GM12872 (cell line): ENCODE data around the gene LRRC40.
A peak's percentile ranks its signal among the peaks of the same experiment; 100 is the strongest.

Experiments used
- TF ChIP-seq, protein P1 (sequence below): IDR thresholded peaks from 3 replicates; pipeline ENCODE4 v1.5.1; 2011; ENCODE audit warnings: low read depth, mild to moderate bottlenecking, low read length, moderate library complexity; ENCODE audit not compliant: insufficient read depth

The LRRC40 gene

DNA sequence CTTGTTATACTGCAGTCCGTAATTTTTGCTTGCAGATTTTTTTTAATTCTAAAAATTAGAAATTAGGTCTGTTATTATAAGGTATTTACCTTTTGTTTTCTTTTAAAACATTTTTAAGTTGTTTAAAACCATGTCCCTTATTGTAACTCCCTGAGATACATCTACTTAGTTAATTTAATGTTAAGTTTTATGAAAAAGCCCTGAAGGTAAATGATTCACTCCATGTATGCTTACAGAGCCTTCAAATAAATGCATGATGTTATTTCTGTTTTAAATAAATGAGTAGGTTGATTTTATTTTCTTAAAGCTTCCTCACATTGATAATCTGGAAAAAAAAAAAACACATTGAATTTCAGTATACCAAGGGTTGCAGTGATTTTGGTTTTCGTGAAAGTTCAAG is 23.3 kb upstream of the LRRC40 start:
- TF ChIP-seq, protein P1, sequence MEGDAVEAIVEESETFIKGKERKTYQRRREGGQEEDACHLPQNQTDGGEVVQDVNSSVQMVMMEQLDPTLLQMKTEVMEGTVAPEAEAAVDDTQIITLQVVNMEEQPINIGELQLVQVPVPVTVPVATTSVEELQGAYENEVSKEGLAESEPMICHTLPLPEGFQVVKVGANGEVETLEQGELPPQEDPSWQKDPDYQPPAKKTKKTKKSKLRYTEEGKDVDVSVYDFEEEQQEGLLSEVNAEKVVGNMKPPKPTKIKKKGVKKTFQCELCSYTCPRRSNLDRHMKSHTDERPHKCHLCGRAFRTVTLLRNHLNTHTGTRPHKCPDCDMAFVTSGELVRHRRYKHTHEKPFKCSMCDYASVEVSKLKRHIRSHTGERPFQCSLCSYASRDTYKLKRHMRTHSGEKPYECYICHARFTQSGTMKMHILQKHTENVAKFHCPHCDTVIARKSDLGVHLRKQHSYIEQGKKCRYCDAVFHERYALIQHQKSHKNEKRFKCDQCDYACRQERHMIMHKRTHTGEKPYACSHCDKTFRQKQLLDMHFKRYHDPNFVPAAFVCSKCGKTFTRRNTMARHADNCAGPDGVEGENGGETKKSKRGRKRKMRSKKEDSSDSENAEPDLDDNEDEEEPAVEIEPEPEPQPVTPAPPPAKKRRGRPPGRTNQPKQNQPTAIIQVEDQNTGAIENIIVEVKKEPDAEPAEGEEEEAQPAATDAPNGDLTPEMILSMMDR = no peak

DNA sequence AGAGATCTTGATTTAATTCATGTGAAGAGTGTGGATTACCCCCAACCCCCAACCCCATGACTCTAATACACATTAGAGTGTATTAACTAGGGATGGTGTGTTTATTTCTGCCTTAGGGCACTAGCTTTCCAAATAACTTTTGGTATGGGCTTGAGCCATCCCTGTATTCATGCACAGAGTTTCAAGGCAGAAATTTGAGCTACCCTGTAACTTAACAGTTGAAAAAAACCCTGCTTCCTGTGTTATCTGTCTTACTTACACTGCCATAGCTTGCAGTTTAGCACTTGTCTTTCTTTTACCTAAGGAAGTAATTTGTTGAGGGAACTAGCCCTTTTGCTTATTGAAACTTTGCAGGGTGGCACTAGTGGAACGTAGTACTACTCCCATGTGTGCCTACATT is 22.1 kb upstream of the LRRC40 start:
- TF ChIP-seq, protein P1 = no peak

DNA sequence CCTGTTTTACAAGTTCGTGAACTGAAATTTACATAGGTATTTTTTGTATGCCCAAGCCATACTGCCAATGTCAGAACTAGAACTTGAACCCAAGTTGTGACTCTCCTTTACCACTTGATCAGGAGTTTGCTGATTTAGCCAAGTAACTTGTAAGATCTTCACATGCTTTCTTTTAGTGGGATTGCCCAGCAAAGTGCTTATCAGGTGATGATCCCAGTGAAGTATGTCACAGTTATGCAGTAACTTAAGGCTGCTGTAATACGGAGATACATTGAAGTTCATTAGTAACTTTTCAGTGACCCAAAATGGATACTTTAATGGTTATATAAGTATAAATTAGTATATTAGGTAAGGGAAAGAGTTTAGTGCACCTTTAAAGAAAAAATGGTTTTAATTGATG is 19.6 kb upstream of the LRRC40 start:
- TF ChIP-seq, protein P1 = no peak

DNA sequence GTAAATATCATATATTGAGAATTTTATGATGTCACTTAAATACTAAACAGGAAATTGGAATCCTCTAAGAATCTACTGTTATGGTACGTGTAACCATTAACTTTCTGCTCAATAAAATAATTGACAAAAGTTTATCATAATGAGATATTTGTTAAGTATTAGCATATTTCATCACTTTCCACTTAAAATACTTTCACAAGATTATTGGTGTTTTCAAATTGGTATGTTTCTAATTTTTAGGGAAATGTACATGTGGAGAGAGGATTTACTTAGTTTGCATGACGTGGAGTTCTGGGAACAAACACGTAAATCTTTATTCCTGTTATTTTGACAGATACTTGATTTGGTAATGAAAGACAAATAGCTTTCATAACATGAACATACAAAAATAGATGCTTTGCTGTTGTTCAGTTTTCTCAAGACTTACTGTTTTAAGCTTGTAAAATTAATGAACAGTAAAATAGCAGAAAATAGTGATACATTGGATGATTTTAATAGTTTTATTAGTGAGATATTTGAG is 17.4 kb upstream of the LRRC40 start:
- TF ChIP-seq, protein P1 = no peak

DNA sequence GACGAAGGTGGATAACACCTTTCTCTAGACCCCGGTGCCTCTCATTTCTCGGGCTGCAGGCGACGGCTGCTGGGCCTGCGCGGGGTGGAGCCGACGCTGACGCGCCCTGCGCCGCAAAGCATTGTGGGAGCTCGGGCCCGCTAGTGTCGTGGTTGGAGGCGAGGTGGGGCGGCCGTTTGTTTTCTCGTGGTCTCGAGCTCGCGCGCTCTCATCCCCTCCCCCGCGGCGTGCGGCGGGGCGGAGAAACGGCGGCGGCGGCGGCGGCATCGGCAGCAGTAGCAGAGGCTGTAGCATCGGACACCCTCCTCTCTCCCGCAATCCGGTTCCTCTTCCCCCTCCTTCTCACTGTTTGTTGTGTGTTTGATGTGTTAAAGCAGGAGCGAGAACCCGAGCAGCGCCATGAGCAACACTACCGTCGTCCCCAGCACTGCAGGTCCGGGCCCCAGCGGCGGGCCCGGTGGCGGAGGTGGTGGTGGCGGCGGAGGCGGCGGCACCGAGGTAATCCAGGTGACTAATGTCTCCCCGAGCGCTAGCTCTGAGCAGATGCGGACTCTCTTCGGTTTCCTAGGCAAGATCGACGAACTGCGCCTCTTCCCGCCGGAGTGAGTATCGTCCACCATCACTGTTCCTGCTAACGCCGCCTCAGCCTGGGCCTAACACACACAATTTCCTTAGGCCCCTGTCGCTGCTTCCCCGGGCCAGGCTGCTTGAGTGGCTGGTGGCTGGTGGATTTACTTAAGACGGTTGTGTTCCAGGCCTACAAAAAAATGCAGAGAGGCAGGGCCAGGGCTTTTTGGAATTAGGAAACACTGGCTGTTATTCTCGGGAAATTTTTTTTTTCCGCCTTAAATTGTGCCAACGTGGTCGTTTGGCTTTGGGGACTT is 16.1 kb upstream of the LRRC40 start, which contains the start of gene SRSF11:
TSS of gene SRSF11 (plus strand) at position 143 of the 884 bp plus-strand sequence. CDS start at position 400, 257 bp downstream.
- TF ChIP-seq, protein P1 = 0 out of 3 replicates have a peak, but pooled peaks have one; percentile 23

DNA sequence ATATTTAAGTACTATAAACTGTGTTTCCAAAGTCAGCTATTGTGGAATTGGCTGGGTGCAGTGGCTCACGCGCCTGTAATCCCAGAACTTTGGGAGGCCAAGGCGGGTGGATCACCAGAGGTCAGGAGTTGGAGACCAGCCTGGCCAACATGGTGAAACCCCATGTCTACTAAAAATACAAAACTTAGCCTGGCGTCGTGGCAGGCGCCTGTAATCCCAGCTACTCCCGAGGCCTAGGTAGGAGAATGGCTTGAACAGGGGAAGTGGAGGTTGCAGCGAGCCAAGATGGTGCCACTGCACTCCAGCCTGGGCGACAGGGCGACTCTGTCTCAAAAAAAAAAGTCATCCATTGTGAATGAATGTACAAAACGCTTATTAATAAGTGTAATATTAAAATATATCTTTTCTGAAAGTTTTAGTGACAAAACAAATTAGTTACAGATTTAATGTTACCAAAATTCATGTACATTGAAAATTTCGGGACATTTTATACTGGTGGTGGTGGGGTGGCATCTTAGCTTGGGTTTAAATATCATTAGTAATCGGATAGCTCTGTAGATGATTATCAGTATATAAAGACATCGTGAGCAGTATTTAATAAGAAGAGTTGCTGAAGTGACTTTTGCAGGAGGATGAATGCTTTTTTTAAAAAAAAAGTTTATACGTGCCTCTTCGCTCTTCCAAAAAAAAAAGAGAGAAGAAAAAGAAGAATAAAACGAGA is 15.3 kb upstream of the LRRC40 start:
- TF ChIP-seq, protein P1 = no peak

DNA sequence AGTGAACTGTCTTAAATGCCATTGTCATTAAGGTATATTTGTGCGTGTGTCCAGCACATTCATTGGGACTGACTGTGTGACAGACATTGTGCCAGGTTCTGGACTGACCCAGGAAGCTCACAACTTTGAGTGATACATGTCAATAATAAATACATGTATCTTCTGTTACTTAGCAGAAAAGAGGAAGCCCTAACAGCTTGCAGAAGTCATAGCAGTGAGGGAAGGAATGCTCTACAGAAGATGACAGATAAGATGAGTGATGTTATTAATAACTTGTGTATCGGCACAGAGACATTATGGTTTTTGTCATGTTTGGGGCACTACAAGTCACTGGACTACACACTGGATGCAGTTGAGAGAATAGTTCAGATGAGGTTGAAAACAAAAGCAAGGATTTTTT is 14.6 kb upstream of the LRRC40 start:
- TF ChIP-seq, protein P1 = no peak
